A673 (cell line): ENCODE results near the gene UNKL. TPM values are rescaled to one million over a fixed set of nuclear protein-coding genes. Genes with fewer than 3 reads are reported as not detected.

Source experiments
- BruUV-seq: library from RNA; stranded (reverse); fragments of 400-500 nt; replicated peaks from 2 replicates; lab custom pipeline; 2021; lab: Mats Ljungman, UMichigan
- CTCF ChIA-PET: fragments of 300-600 bp; sonication (Branson Sonifier 250); formaldehyde crosslinking; loops from one replicate; lab custom pipeline; 2022; ENCODE audit warnings: antibody characterized with exemption; lab: Charles Lee
- POLR2A ChIA-PET: fragments of 300-600 bp; sonication (Branson Sonifier 250); formaldehyde crosslinking; loops from one replicate; lab custom pipeline; 2022; ENCODE audit warnings: antibody characterized with exemption; ENCODE audit not compliant: low non-redundant PET; lab: Charles Lee
- DNase-seq: peaks from one replicate; pipeline ENCODE4 v3.0.0-alpha.2; 2015; ENCODE audit warnings: low spot score
- H3K27ac ChIP-seq: fragments of 200-600 bp; sonication (generic); 2 replicates; pipeline ENCODE4 v1.5.1; 2016; ENCODE audit warnings: mixed run types, low read depth, mild to moderate bottlenecking, mixed read lengths, antibody characterized with exemption, low read length; ENCODE audit not compliant: poor library complexity, severe bottlenecking
- H3K27me3 ChIP-seq: fragments of 200-600 bp; sonication (generic); replicated peaks from 2 replicates; pipeline ENCODE4 v1.6.1; 2017; ENCODE audit warnings: mixed run types, low read depth, mild to moderate bottlenecking, mixed read lengths, antibody characterized with exemption, low read length; ENCODE audit not compliant: insufficient read depth, poor library complexity
- H3K36me3 ChIP-seq: fragments of 200-600 bp; sonication (generic); 2 replicates; pipeline ENCODE4 v1.6.1; 2016; ENCODE audit warnings: mixed run types, mild to moderate bottlenecking, mixed read lengths, antibody characterized with exemption, low read length; ENCODE audit not compliant: insufficient read depth, poor library complexity, severe bottlenecking
- H3K4me1 ChIP-seq: fragments of 200-600 bp; sonication (generic); 2 replicates; pipeline ENCODE4 v1.6.1; 2017; ENCODE audit warnings: mixed run types, mild to moderate bottlenecking, mixed read lengths, antibody characterized with exemption, low read length; ENCODE audit not compliant: insufficient read depth, poor library complexity, severe bottlenecking
- H3K4me3 ChIP-seq: fragments of 200-600 bp; sonication (generic); 2 replicates; pipeline ENCODE4 v1.5.1; 2016; ENCODE audit warnings: low read depth, mixed run types, mild to moderate bottlenecking, mixed read lengths, low read length; ENCODE audit not compliant: poor library complexity, severe bottlenecking
- H3K9me3 ChIP-seq: fragments of 200-600 bp; sonication (generic); 2 replicates; pipeline ENCODE4 v1.6.1; 2016; ENCODE audit warnings: mixed run types, low read depth, mild to moderate bottlenecking, mixed read lengths, antibody characterized with exemption, low read length; ENCODE audit not compliant: poor library complexity, severe bottlenecking
- EZH2 ChIP-seq: fragments of 200-600 bp; sonication (generic); IDR thresholded peaks from 2 replicates; pipeline ENCODE4 v1.6.1; 2017; ENCODE audit warnings: borderline replicate concordance, low read depth, mild to moderate bottlenecking, mixed read lengths, antibody characterized with exemption, low read length; ENCODE audit not compliant: poor library complexity, severe bottlenecking
- intact Hi-C: fragments of 100-400 bp; cut with micrococcal nuclease; formaldehyde crosslinking; loops from one replicate; pipeline ENCODE4 v1.10.0; 2022; ENCODE audit not compliant: unreplicated experiment
- total RNA-seq: library from RNA; stranded (reverse); gene quantifications from 2 replicates; pipeline ENCODE4 v1.2.3, GENCODE V29; 2021
- TF ChIP-seq, protein P1 (sequence below): fragments of 300-800, 200-600 bp; sonication (generic); conservative IDR thresholded peaks from 2 replicates; pipeline ENCODE4 v1.5.1; 2017; ENCODE audit warnings: low read depth, mild to moderate bottlenecking, antibody characterized with exemption, low read length, moderate library complexity, mixed read lengths

The UNKL gene
- total RNA-seq, 1 experiment from 2014 or later = 88.5 TPM

DNA sequence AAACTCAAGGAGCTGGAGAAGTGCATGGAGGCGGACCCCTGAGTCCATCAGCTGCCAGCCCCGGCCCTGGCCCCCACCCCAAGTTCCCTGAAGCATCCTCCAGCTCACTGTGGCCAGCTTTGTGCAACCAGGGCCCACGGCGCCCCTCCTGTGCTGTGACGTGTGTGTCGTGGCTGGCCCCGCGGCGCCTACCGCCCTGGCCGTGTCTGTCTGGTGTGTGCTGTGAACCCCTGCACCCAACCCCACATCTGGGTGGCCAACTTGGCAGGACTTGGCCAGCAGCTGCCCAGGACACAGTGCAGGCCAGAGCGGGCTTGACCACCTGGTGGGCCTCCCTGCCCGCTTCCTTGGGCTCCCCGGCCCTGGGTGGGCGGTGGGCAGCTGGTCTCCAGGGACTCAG is 66.1 kb downstream of the UNKL start:
- H3K4me3 ChIP-seq = no peak overlapping the region
- intact Hi-C loops = no loop called here
- H3K4me1 ChIP-seq = peaks cover 15% of the 10 kb centered on the region
- BruUV-seq = no TSS peak
- H3K36me3 ChIP-seq = peaks cover 4% of the 10 kb centered on the region
- TF ChIP-seq EZH2 = no peak
- TF ChIP-seq, protein P1, sequence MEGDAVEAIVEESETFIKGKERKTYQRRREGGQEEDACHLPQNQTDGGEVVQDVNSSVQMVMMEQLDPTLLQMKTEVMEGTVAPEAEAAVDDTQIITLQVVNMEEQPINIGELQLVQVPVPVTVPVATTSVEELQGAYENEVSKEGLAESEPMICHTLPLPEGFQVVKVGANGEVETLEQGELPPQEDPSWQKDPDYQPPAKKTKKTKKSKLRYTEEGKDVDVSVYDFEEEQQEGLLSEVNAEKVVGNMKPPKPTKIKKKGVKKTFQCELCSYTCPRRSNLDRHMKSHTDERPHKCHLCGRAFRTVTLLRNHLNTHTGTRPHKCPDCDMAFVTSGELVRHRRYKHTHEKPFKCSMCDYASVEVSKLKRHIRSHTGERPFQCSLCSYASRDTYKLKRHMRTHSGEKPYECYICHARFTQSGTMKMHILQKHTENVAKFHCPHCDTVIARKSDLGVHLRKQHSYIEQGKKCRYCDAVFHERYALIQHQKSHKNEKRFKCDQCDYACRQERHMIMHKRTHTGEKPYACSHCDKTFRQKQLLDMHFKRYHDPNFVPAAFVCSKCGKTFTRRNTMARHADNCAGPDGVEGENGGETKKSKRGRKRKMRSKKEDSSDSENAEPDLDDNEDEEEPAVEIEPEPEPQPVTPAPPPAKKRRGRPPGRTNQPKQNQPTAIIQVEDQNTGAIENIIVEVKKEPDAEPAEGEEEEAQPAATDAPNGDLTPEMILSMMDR = no peak
- ChIA-PET CTCF (interaction anchor here (0.6 kb wide), 1 partner anchor 18 kb away, joined by 3 read pairs; no protein-coding TSS in a partner anchor), POLR2A (interaction anchor here (0.5 to 0.6 kb wide), 2 partner anchors 31 to 168 kb away, joined by 5 to 6 read pairs; no protein-coding TSS in a partner anchor)
- no peak overlapping the region for H3K27ac ChIP-seq
- no peaks in the 10 kb centered on the region for H3K27me3 ChIP-seq
- no peak for DNase-seq
- H3K9me3 ChIP-seq = no peaks in the 10 kb centered on the region

DNA sequence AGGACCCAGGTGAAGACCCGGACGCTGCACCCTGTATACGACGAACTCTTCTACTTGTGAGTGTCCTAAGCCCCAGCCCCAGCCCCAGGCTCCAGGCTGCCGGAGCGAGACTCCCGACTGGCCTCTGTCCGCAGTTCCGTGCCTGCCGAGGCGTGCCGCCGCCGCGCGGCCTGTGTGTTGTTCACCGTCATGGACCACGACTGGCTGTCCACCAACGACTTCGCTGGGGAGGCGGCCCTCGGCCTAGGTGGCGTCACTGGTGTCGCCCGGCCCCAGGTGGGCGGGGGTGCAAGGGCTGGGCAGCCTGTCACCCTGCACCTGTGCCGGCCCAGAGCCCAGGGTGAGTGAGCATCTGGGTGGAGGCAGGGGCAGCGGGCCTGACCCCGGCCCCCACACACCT is 66.5 kb downstream of the UNKL start:
- ChIA-PET CTCF (no interaction called here), POLR2A (interaction anchor here (0.5 kb wide), 1 partner anchor 169 kb away, joined by 5 read pairs; no protein-coding TSS in a partner anchor)
- no peaks in the 10 kb centered on the region for H3K9me3 ChIP-seq
- H3K27ac ChIP-seq = no peak overlapping the region
- no peak for DNase-seq
- H3K27me3 ChIP-seq = no peaks in the 10 kb centered on the region
- H3K4me3 ChIP-seq = no peak overlapping the region
- peaks cover 4% of the 10 kb centered on the region for H3K36me3 ChIP-seq
- no peak for TF ChIP-seq EZH2
- TF ChIP-seq, protein P1 = no peak
- no TSS peak for BruUV-seq
- H3K4me1 ChIP-seq = peaks cover 15% of the 10 kb centered on the region
- intact Hi-C loops = no loop called here

DNA sequence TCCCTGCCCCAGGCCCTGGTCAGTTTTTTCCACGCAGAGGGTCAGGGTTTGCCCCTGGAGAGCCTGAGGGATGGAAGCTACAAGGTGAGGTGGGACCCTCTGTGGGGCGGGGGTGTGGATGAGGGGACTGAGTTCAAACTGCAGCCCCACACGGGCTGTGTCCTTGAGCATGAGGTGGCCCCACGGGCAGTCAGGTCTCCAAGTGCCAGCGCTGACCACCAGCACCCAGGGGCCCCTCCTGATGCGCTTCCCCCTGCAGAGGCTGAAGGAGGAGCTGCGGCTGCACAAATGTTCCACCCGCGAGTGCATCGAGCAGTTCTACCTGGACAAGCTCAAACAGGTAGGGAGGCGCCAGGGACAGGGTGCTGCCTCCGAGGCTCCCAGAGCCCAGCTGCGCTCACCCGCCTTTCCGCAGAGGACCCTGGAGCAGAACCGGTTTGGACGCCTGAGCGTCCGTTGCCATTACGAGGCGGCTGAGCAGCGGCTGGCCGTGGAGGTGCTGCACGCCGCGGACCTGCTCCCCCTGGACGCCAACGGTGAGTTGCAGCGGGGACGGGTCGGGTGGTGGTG is 67.1 kb downstream of the UNKL start:
- Histone ChIP-seq H3K9me3 (no peaks in the 10 kb centered on the region), H3K4me3 (no peak overlapping the region), H3K27me3 (no peaks in the 10 kb centered on the region), H3K36me3 (peaks cover 4% of the 10 kb centered on the region), H3K27ac (no peak overlapping the region), H3K4me1 (peaks cover 9% of the 10 kb centered on the region)
- DNase-seq = no peak
- ChIA-PET CTCF (no interaction called here), POLR2A (no interaction called here)
- no peak for TF ChIP-seq EZH2
- TF ChIP-seq, protein P1 = no peak
- intact Hi-C loops = no loop called here
- no TSS peak for BruUV-seq
